ENCODE measurements around the gene QSOX2.

Gene QSOX2

DNA sequence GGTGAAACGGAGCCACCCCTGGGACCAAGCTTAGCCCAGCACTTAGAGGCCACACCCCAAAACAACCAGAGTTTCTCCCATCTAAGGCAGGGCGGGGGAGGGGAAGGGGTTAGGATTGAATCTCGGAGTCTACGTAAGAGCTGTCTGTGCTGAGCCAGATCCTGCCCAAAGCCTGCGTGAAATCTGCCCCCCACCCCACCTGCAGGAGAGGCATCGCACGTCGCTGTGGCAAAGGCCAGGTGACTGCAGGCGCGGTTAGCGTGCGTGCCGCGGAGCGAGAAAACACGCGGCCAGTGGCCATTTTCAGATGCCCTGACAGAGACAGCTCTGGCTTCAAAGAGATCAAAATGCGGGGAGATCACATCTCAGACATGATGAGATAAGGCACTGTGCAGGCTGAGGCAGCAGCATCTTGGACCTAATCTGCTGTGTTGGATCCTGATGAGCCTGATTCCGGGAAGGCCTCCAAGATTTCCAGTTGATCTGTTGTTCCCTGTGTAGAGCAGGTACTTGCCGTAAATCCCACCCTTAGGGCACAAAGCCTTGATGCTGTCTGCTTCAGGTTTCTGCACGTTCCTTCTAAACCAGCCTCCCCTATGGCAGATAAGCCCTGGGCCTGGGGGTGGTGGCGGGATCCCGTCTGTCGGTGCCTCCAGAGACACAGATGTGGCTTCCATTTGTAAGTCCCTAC lies 2.5 kb upstream of the QSOX2 start:
- H3K4me3 ChIP-seq (replicated peaks; ENCODE audit: low read depth, low read length) = no peak overlapping the region
- no peaks in the 10 kb centered on the region for H3K36me3 ChIP-seq (ENCODE audit: control insufficient read depth, insufficient read depth, low read length)
- TF ChIP-seq, protein P1, sequence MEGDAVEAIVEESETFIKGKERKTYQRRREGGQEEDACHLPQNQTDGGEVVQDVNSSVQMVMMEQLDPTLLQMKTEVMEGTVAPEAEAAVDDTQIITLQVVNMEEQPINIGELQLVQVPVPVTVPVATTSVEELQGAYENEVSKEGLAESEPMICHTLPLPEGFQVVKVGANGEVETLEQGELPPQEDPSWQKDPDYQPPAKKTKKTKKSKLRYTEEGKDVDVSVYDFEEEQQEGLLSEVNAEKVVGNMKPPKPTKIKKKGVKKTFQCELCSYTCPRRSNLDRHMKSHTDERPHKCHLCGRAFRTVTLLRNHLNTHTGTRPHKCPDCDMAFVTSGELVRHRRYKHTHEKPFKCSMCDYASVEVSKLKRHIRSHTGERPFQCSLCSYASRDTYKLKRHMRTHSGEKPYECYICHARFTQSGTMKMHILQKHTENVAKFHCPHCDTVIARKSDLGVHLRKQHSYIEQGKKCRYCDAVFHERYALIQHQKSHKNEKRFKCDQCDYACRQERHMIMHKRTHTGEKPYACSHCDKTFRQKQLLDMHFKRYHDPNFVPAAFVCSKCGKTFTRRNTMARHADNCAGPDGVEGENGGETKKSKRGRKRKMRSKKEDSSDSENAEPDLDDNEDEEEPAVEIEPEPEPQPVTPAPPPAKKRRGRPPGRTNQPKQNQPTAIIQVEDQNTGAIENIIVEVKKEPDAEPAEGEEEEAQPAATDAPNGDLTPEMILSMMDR (IDR thresholded peaks at IDR 0.05; ENCODE audit: insufficient read depth, low read length, poor library complexity, severe bottlenecking) = no peak
- no peak for DNase-seq (ENCODE audit: extremely low read depth, insufficient read length)
- no peaks in the 10 kb centered on the region; the same call in 1 of the 2 replicates for H3K27me3 ChIP-seq (replicated peaks; ENCODE audit: control insufficient read depth, insufficient read depth, low read length)

DNA sequence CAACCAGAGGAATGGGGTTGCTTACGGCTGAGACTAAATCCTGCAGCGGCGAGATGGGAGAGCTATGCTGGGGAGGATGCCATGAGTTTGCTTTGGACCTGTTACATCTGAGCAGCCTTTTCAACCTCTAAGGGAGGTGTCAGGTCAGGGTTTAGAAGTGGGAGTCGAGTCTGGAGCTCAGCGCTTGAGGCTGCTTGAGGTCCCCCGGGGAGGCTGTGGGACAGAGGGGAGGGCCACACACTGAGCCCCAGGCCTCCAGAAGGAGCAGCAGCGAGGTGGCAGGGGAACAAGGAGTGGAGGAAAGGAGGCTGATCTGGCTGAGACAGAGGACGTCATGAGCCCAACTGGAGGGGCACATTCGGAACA lies 1.9 kb upstream of the QSOX2 start:
- TF ChIP-seq, protein P1 (IDR thresholded peaks at IDR 0.05; ENCODE audit: insufficient read depth, low read length, poor library complexity, severe bottlenecking) = no peak
- DNase-seq (ENCODE audit: extremely low read depth, insufficient read length) = no peak

DNA sequence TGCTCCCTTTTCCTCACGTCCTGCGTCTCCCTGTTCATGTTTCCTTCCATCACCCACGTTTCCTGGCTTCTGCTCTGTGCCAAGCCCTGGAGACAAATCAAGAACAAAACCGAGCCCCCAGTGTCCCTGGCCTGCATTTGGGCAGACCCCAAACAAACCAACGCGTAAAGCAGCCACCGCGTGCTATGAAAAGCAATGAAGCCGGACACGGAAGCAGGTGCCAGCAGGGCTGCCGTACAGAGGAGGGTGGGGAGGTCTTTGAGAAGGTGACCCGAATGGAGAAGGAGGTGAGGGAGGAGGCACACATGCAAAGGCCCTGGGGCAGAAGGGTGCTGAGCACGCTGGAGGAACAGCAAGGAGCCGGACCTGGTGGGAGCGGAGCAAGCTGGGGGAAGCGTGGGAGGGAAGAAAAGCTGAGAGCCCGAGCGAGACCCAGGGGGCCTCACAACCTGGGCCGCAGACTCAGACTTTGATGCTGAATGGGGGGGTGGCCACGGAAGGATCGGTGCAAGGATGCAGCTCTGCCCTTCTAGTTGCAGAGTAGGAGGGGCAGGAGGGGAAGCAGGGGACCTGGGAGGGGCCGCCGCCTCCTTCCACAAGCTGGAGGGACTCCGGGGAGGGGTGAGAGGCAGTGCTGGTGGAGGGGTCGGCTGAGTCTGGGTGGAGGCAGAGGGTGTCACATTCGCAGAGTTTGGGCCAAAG lies 1.4 kb upstream of the QSOX2 start:
- H3K36me3 ChIP-seq (ENCODE audit: control insufficient read depth, insufficient read depth, low read length) = no peaks in the 10 kb centered on the region
- DNase-seq (ENCODE audit: extremely low read depth, insufficient read length) = no peak
- H3K27me3 ChIP-seq (replicated peaks; ENCODE audit: control insufficient read depth, insufficient read depth, low read length) = no peaks in the 10 kb centered on the region; the same call in 1 of the 2 replicates
- TF ChIP-seq, protein P1 (IDR thresholded peaks at IDR 0.05; ENCODE audit: insufficient read depth, low read length, poor library complexity, severe bottlenecking) = no peak
- H3K4me3 ChIP-seq (replicated peaks; ENCODE audit: low read depth, low read length) = no peak overlapping the region

More for the DNA sequence above, 1.9 kb upstream of the QSOX2 start:
- Histone ChIP-seq H3K4me3 (replicated peaks; ENCODE audit: low read depth, low read length) (no peak overlapping the region), H3K27me3 (replicated peaks; ENCODE audit: control insufficient read depth, insufficient read depth, low read length) (no peaks in the 10 kb centered on the region; the same call in 1 of the 2 replicates), H3K36me3 (ENCODE audit: control insufficient read depth, insufficient read depth, low read length) (no peaks in the 10 kb centered on the region)

DNA sequence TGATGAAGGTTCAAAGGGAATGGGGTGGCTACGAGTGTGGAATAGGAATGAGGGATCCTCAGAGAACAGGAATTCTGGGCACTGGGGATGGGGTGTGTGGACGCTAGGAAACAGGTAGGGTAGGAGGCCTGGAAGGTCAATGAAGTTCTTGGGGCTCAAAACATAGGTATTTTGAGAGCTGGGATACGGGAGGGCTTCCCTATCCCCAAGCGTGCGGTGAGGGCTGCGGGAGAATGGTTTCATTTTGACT lies 718 bp downstream of the QSOX2 start:
- H3K27me3 ChIP-seq (replicated peaks; ENCODE audit: control insufficient read depth, insufficient read depth, low read length) = no peaks in the 10 kb centered on the region; the same call in 1 of the 2 replicates
- peak overlapping the region; percentile 93 for H3K4me3 ChIP-seq (replicated peaks; ENCODE audit: low read depth, low read length)
- DNase-seq (ENCODE audit: extremely low read depth, insufficient read length) = no peak
- H3K36me3 ChIP-seq (ENCODE audit: control insufficient read depth, insufficient read depth, low read length) = peaks cover 3% of the 10 kb centered on the region; the same call in 1 of the 2 replicates
- TF ChIP-seq, protein P1 (IDR thresholded peaks at IDR 0.05; ENCODE audit: insufficient read depth, low read length, poor library complexity, severe bottlenecking) = no peak

DNA sequence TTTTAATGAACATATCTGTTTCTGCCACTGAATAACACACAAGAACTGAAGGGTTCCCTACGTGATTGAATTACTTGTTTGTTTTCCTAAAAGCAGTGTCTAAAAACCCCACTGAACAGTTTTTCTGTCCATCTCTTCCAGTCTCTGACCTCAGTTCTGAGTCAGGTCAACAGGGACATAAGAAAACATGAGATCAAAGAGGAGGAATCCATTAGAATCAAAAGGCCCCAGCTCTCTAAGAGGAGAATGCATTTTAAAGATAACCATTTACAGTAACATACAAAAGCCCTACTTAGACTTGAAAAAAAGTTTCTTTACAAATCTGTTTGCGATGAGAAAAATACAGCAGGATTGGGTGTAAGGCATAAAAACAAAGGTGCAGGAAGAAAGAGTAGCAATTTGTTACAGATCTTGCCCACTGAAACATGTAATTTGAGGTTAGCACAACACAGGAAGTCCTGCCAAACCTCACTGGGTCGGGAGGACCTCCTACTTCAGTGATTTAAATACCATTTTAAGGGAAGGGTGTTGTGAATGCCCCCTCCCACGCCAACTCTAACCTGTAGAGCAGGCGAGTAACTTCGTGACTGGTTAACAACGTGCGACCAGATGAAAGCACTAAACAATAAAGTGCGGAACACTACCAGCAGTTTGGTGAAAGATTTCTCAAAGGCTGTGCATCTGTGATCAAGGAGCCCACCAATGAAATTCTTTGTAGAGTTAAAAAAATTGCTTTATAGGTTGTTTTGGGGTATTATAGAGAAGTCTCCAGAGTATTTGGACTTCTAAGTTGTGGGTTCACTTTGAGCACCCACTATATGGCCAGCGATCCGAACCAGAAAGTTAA lies 1.3 kb downstream of the QSOX2 start:
- Histone ChIP-seq H3K36me3 (ENCODE audit: control insufficient read depth, insufficient read depth, low read length) (peaks cover 3% of the 10 kb centered on the region; the same call in 1 of the 2 replicates), H3K4me3 (replicated peaks; ENCODE audit: low read depth, low read length) (peak overlapping the region; percentile 93), H3K27me3 (replicated peaks; ENCODE audit: control insufficient read depth, insufficient read depth, low read length) (no peaks in the 10 kb centered on the region; the same call in 1 of the 2 replicates)
- TF ChIP-seq, protein P1 (IDR thresholded peaks at IDR 0.05; ENCODE audit: insufficient read depth, low read length, poor library complexity, severe bottlenecking) = no peak
- peak; percentile 42 for DNase-seq (ENCODE audit: extremely low read depth, insufficient read length)
